Fibroblast of lung (primary cell): ENCODE measurements around the gene CXADR.

Experiments
- EZH2 ChIP-seq: IDR thresholded peaks from 2 replicates; pipeline ENCODE4 v1.5.1; 2012; ENCODE audit warnings: low read length, control low read depth, mild to moderate bottlenecking; ENCODE audit errors: missing control alignments
- TF ChIP-seq, protein P1 (sequence below), 2 donors: IDR thresholded peaks in 1 of 2; conservative IDR thresholded peaks in 1 of 2; 1 replicate in 1 of 2; 2 replicates in 1 of 2; pipeline ENCODE4 v1.5.1; 2011 to 2012; ENCODE audit warnings: low read length in 2 of 2, control low read depth in 1 of 2, inconsistent platforms in 1 of 2, low read depth in 1 of 2, mild to moderate bottlenecking in 1 of 2

- TF ChIP-seq EZH2 = no peak
- TF ChIP-seq, protein P1, sequence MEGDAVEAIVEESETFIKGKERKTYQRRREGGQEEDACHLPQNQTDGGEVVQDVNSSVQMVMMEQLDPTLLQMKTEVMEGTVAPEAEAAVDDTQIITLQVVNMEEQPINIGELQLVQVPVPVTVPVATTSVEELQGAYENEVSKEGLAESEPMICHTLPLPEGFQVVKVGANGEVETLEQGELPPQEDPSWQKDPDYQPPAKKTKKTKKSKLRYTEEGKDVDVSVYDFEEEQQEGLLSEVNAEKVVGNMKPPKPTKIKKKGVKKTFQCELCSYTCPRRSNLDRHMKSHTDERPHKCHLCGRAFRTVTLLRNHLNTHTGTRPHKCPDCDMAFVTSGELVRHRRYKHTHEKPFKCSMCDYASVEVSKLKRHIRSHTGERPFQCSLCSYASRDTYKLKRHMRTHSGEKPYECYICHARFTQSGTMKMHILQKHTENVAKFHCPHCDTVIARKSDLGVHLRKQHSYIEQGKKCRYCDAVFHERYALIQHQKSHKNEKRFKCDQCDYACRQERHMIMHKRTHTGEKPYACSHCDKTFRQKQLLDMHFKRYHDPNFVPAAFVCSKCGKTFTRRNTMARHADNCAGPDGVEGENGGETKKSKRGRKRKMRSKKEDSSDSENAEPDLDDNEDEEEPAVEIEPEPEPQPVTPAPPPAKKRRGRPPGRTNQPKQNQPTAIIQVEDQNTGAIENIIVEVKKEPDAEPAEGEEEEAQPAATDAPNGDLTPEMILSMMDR (conservative IDR thresholded peaks at IDR 0.05 in 1 of 2, IDR thresholded peaks at IDR 0.05 in 1 of 2; ENCODE audit: low read depth in 1 of 2, low read length in 2 of 2) = no peak
These were observed 62.2 kb downstream of the CXADR start for GRCh38 chr21:17575076-17575475.
